H9 (cell line): ENCODE results near the gene CDH5. TPM values are rescaled to one million over a fixed set of nuclear protein-coding genes. Genes with fewer than 3 reads are reported as not detected.

Experiments used
- DNase-seq: peaks from one replicate; pipeline ENCODE4 v3.0.0-alpha.2; 2017
- H2AFZ ChIP-seq: one replicate; pipeline ENCODE4 v1.6.1; 2013; ENCODE audit warnings: mild to moderate bottlenecking, low read length, control low read depth, moderate library complexity
- H2AK5ac ChIP-seq: 2 replicates; pipeline ENCODE4 v1.6.1; 2013; ENCODE audit warnings: low read length, control low read depth, mixed read lengths; ENCODE audit not compliant: insufficient read length
- H2BK120ac ChIP-seq: one replicate; pipeline ENCODE4 v1.6.1; 2013; ENCODE audit warnings: low read depth, mild to moderate bottlenecking, low read length, control low read depth, inconsistent platforms; ENCODE audit not compliant: poor library complexity, severe bottlenecking
- H2BK12ac ChIP-seq: 2 replicates; pipeline ENCODE4 v1.6.1; 2013; ENCODE audit warnings: low read length, control low read depth, mixed read lengths, low read depth; ENCODE audit not compliant: insufficient read length
- H2BK15ac ChIP-seq: 2 replicates; pipeline ENCODE4 v1.6.1; 2013; ENCODE audit warnings: low read depth, low read length, control low read depth
- H2BK20ac ChIP-seq: one replicate; pipeline ENCODE4 v1.6.1; 2013; ENCODE audit warnings: low read depth, mild to moderate bottlenecking, low read length, control low read depth, inconsistent platforms; ENCODE audit not compliant: poor library complexity, severe bottlenecking
- H2BK5ac ChIP-seq: 2 replicates; pipeline ENCODE4 v1.6.1; 2013; ENCODE audit warnings: low read length, control low read depth, mixed read lengths; ENCODE audit not compliant: insufficient read length
- H3K14ac ChIP-seq: 2 replicates; pipeline ENCODE4 v1.6.1; 2013; ENCODE audit warnings: low read length, control low read depth; ENCODE audit not compliant: insufficient read depth
- H3K18ac ChIP-seq: 2 replicates; pipeline ENCODE4 v1.6.1; 2013; ENCODE audit warnings: low read depth, mild to moderate bottlenecking, mixed read lengths, low read length, control low read depth; ENCODE audit not compliant: insufficient read length
- H3K23ac ChIP-seq: 2 replicates; pipeline ENCODE4 v1.6.1; 2013; ENCODE audit warnings: low read length, control low read depth, mixed read lengths, low read depth; ENCODE audit not compliant: insufficient read length
- H3K23me2 ChIP-seq: 2 replicates; pipeline ENCODE4 v1.6.1; 2013; ENCODE audit warnings: low read depth, mild to moderate bottlenecking, mixed read lengths, low read length, control low read depth; ENCODE audit not compliant: insufficient read length, poor library complexity, severe bottlenecking
- H3K27ac ChIP-seq: 2 replicates; pipeline ENCODE4 v1.5.1; 2013; ENCODE audit warnings: low read length, control low read depth, mixed read lengths, low read depth; ENCODE audit not compliant: insufficient read length
- H3K27me3 ChIP-seq: 2 replicates; pipeline ENCODE4 v1.6.1; 2013; ENCODE audit warnings: low read length, control low read depth, inconsistent platforms; ENCODE audit not compliant: insufficient read depth
- H3K4ac ChIP-seq: 2 replicates; pipeline ENCODE4 v1.6.1; 2013; ENCODE audit warnings: low read depth, mild to moderate bottlenecking, control low read depth, inconsistent platforms, low read length, moderate library complexity
- H3K4me1 ChIP-seq: 2 replicates; pipeline ENCODE4 v1.6.1; 2013; ENCODE audit warnings: low read length, control low read depth, inconsistent platforms; ENCODE audit not compliant: insufficient read depth
- H3K4me2 ChIP-seq: 2 replicates; pipeline ENCODE4 v1.6.1; 2013; ENCODE audit warnings: low read length, control low read depth, mixed read lengths; ENCODE audit not compliant: insufficient read length, insufficient read depth
- H3K56ac ChIP-seq: 2 replicates; pipeline ENCODE4 v1.6.1; 2013; ENCODE audit warnings: low read depth, mild to moderate bottlenecking, mixed read lengths, low read length, control low read depth; ENCODE audit not compliant: insufficient read length
- H3K79me1 ChIP-seq: 2 replicates; pipeline ENCODE4 v1.6.1; 2013; ENCODE audit warnings: low read depth, mild to moderate bottlenecking, moderate library complexity, low read length, control low read depth, inconsistent platforms; ENCODE audit not compliant: insufficient read depth, poor library complexity, severe bottlenecking
- H3K79me2 ChIP-seq: 2 replicates; pipeline ENCODE4 v1.6.1; 2013; ENCODE audit warnings: low read length, control low read depth, inconsistent platforms; ENCODE audit not compliant: insufficient read depth
- H3K9ac ChIP-seq: 2 replicates; pipeline ENCODE4 v1.6.1; 2013; ENCODE audit warnings: low read length, control low read depth, mixed read lengths; ENCODE audit not compliant: insufficient read length; ENCODE audit errors: extremely low read depth
- H3K9me3 ChIP-seq: one replicate; pipeline ENCODE4 v1.6.1; 2013; ENCODE audit warnings: low read depth, low read length, inconsistent platforms; ENCODE audit not compliant: control insufficient read depth
- H3T11ph ChIP-seq: one replicate; pipeline ENCODE4 v1.6.1; 2013; ENCODE audit warnings: mild to moderate bottlenecking, low read length, control low read depth, inconsistent platforms
- H4K20me1 ChIP-seq: one replicate; pipeline ENCODE4 v1.6.1; 2013; ENCODE audit not compliant: control insufficient read depth, insufficient read length, insufficient read depth
- H4K5ac ChIP-seq: 2 replicates; pipeline ENCODE4 v1.6.1; 2013; ENCODE audit warnings: low read depth, mild to moderate bottlenecking, mixed read lengths, low read length, control low read depth; ENCODE audit not compliant: insufficient read length
- H4K8ac ChIP-seq: replicated peaks from 2 replicates; pipeline ENCODE4 v1.6.1; 2013; ENCODE audit warnings: low read length, control low read depth, mixed read lengths, low read depth; ENCODE audit not compliant: insufficient read length
- H4K91ac ChIP-seq: 2 replicates; pipeline ENCODE4 v1.6.1; 2013; ENCODE audit warnings: low read depth, mild to moderate bottlenecking, moderate library complexity, mixed read lengths, low read length, control low read depth; ENCODE audit not compliant: insufficient read length
- H3K27ac Mint-ChIP-seq, 3 experiments: 2 replicates in 2 of 3; 3 replicates in 1 of 3; pipeline ENCODE4 v1.8.0; 2020 to 2021; ENCODE audit warnings: mixed read lengths in 3 of 3, mild to moderate bottlenecking in 1 of 3, moderate library complexity in 1 of 3
- H3K27me3 Mint-ChIP-seq: 2 replicates; pipeline ENCODE4 v1.8.0; 2021; ENCODE audit warnings: low read depth, mild to moderate bottlenecking, moderate library complexity, mixed read lengths
- H3K36me3 Mint-ChIP-seq, 3 experiments: 2 replicates in 2 of 3; 3 replicates in 1 of 3; pipeline ENCODE4 v1.8.0; 2020 to 2021; ENCODE audit warnings: low read depth in 3 of 3, mixed read lengths in 3 of 3; ENCODE audit not compliant: insufficient read depth in 1 of 3
- H3K4me1 Mint-ChIP-seq, 2 experiments: 2 replicates each; pipeline ENCODE4 v1.8.0; 2020; ENCODE audit warnings: mixed read lengths in 2 of 2
- H3K4me3 Mint-ChIP-seq, 2 experiments: 2 replicates in 1 of 2; 3 replicates in 1 of 2; pipeline ENCODE4 v1.8.0; 2020 to 2021; ENCODE audit warnings: mild to moderate bottlenecking in 2 of 2, mixed read lengths in 2 of 2, moderate library complexity in 1 of 2
- H3K9me3 Mint-ChIP-seq, 2 experiments: 2 replicates in 1 of 2; 3 replicates in 1 of 2; pipeline ENCODE4 v1.8.0; 2020; ENCODE audit warnings: mild to moderate bottlenecking in 2 of 2, mixed read lengths in 2 of 2, moderate library complexity in 1 of 2
- CTCF ChIP-seq: fragments of 200-600 bp; sonication (generic); conservative IDR thresholded peaks from 3 replicates; pipeline ENCODE4 v1.8.0; 2021; ENCODE audit warnings: antibody characterized with exemption, mild to moderate bottlenecking
- WGBS: extraction: QIAGEN DNeasy Blood & Tissue Kit; methylation state at CpG from one replicate; pipeline ENCODE4 v1.1.7; 2013; ENCODE audit warnings: missing lambda C conversion rate, low lambda C conversion rate, mixed read lengths; ENCODE audit not compliant: insufficient read length; ENCODE audit errors: extremely low coverage; 5-methylcytosine and 5-hydroxymethylcytosine counted together
- total RNA-seq: library from RNA; stranded (reverse); gene quantifications from 2 replicates; pipeline ENCODE4 v1.2.1, GENCODE V29; 2021

The CDH5 gene
- total RNA-seq, 1 experiment from 2014 or later = 0.20 TPM

GRCh38 chr16:66342294-66342900 lies 24.1 kb upstream of the CDH5 start:
- Histone ChIP-seq H2AFZ (no peak overlapping the region), H3K9me3 (no peaks in the 10 kb centered on the region), H3K23me2 (no peaks in the 10 kb centered on the region), H3K23ac (no peak overlapping the region), H4K91ac (no peak overlapping the region), H4K5ac (no peak overlapping the region), H3K79me1 (no peaks in the 10 kb centered on the region), H3T11ph (no peak overlapping the region), H2BK15ac (no peak overlapping the region), H4K8ac (no peak overlapping the region), H3K14ac (no peak overlapping the region), H3K4me2 (no peak overlapping the region), H3K27me3 (peaks cover 10% of the 10 kb centered on the region; the same call in 1 of the 2 replicates), H4K20me1 (no peaks in the 10 kb centered on the region), H3K4ac (no peak overlapping the region), H3K79me2 (no peaks in the 10 kb centered on the region), H3K18ac (no peak overlapping the region), H3K4me1 (no peaks in the 10 kb centered on the region), H3K27ac (no peak overlapping the region), H3K56ac (no peak overlapping the region), H2BK120ac (no peak overlapping the region), H2AK5ac (no peak overlapping the region), H3K9ac (no peak overlapping the region), H2BK20ac (no peak overlapping the region), H2BK12ac (no peak overlapping the region), H2BK5ac (no peak overlapping the region)
- Mint-ChIP-seq H3K27ac (no peak overlapping the region), H3K36me3 (no peaks in the 10 kb centered on the region; a peak in 1 of 7 replicates), H3K27me3 (peaks cover 68% of the 10 kb centered on the region), H3K4me1 (peaks cover 2 to 13% of the 10 kb centered on the region in 2 experiments), H3K4me3 (no peak overlapping the region), H3K9me3 (0 out of 5 replicates have a peak, but pooled peaks cover 2 to 4% of the 10 kb centered on the region in 2 experiments)
- no CpG with 5 or more reads among the region's 9 CpGs for WGBS
- peak; percentile 66 for DNase-seq
- TF ChIP-seq CTCF = peak; percentile 87
